Stimulated activated CD8-positive, alpha-beta memory T cell treated with anti-CD3 and anti-CD28 coated beads, Interleukin-4, amount 100 ng/mL, for 4 hours (primary cell): ENCODE measurements around the gene TPRG1.

Experiments
- DNase-seq, 2 donors: peaks; one replicate each; pipeline ENCODE4 v3.0.0-alpha.2; 2020; ENCODE audit warnings: low read depth in 2 of 2, low spot score in 1 of 2

Gene TPRG1

DNA sequence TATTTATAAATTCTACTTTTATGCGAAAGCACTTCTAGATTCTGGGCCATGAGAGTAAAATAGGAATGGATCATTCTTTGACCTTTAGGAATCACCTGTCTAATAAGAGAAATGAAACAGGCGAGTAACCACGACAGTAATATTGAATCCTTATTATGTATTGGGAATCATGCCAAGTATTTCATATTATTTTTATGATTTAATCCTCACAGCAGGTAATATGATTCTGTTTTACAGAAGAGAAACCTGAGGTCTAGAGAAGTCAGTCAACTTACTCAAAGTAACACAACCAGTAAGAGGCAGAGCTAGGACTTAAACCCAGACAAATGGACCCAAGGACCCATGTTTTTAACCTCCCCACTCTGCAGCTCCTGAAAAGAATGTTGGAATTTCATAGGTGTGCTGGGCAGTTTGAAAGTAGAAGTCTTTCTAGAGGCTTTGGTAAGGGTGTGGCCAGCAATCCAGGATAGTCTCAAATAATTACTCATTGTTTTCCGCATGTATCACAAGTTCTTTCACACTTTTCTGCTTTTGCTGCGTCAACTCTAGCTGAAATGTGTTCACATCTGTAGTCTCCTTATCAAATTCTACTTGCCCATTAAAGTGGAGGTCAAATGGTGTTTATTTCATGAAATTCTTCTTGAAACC is 181.7 kb downstream of the TPRG1 start:
- no peak for DNase-seq

DNA sequence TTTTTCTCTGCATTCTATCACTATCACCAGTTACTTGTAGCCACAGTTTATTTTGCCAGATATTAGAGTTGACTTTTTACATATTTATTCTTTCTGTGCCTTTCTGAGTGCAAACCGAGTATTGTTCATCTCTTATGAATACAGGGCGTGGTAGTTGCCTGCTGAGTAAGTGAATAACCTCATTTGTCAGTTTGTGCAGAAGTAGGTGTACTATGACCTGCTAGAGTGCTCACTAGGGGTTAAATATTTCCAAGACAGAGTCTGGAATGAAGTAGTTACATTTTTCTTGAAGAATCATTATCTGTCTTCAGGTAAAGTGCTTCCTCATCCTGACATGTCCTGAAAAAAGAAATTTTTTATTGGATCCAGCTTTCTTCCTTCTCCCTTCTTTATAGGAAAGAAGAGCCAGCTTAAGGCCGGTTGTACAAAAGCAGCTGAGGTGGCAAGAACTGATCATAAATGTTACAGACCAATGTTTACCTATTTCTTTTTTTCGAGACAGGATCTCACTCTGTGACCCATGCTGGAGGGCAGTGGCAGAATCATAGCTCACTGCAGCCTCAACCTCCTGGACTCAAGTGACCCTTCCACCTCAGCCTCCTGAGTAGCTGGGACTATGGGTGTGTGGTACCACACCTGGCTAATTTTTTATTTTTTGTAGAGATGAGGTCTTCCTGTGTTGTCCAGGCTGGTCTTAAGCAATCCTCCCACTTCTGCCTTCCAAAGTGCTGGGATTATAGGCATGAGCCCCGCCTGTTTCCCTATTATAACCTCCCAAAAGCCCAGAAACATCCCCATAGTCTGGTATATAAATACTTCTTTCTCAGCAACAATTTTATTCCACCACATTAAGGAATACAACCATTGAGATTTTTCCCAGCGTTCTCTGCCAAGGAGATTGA is 182.5 kb downstream of the TPRG1 start:
- no peak for DNase-seq

DNA sequence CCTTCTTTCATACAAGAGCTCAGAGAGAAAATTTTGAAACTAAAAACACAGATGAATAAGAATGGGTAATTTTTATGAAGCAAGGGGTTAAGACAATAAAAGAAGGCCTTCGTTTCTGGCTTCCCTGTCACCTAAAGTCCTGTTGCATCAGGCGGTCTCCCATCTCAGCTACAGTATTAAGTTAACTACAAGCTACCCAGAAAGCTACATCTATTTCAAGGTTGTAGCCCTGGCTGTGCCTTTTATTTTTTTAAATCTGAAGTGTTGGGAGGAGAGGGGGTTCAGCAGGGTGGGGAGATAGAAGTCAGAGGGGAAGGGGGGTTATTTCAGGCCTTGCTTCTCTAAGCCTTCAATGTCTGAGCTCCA is 183.3 kb downstream of the TPRG1 start:
- no peak for DNase-seq

DNA sequence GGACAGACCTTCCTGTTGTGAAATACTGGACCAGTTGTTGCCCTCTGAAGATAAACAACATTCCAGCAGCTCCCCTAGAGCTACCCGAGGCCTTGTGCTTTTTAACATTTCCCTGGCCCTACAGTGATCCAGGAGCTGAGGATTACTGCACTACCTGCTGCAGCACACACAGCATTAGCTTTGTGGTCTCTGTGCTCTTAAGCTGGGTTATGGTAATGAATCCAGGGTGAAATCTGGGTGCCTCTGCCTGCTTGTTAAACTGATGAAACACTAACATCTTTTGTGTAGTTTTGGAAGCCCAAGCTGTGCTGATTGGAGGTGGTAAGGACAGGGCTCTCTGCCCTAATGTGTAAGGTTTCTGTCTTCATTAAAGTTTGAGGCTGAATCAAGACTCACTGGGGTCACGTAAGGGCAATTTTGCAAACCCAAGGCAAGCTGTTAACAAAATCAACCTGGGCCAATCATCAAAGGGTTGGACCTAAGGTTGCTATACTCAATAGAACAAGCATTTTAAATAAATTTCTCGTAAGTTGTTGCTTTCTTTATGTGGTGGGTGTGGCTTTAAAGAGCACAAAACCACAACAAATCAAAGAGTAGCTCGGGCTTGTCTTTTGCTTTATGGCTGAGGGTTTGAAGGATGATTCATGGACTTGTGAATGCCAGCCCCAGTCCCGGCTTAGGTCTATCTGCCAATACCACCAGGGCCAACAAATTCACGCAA is 183.9 kb downstream of the TPRG1 start:
- peak in 1 of 2 donors; percentile 2 for DNase-seq

DNA sequence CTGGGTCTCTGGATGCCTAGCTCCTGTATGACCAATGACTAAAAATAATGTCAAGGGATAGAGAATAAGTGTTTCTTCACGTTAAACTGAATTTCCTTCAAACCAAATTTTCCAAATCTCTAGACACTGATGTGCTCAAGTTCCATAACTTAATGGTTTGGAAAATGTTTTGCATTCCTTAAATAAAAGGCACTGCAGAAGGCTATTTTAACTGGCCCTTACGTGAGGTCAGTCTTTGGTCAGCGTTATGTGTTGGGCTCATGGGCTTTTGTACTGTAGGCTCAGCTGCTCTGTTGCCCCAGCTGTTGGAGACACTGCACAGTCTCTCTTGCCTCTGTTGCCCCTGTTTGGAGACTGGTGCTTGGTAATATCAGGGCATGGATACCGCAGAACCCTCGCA is 188.5 kb downstream of the TPRG1 start:
- no peak for DNase-seq

DNA sequence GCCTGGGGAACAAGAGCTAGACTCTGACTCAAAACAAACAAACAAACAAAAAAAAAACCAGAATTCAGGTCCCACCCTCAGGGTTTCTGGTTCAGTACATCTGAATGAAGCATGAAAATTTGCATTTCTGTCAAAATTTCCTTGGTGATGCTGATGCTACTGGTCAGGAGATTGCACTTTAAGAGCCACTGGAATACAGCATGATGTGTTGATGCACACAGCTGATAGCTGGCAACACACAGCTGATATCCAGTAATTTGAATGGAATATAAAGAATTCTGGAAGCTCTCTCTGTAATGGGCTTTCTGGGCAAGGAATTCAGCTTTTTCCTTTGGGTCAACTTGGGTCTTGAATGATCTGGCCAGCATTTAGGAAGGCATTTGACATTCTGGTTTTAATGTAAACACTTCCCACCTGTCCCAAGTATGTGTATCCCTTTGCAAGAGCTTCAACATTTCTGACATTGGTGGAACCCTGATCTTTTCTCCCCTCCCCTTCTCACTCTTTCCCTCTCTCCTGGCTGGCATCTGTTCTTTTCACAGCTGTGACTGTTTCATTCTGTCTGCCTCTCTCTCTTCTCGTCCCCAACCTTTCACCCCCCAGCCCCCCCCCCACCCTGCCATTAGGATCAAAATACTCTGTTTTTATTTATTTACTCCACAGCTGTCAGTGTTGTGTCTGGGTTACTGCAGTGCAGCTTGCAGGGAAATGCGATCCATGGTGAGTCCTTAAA is 189.5 kb downstream of the TPRG1 start:
- no peak for DNase-seq

DNA sequence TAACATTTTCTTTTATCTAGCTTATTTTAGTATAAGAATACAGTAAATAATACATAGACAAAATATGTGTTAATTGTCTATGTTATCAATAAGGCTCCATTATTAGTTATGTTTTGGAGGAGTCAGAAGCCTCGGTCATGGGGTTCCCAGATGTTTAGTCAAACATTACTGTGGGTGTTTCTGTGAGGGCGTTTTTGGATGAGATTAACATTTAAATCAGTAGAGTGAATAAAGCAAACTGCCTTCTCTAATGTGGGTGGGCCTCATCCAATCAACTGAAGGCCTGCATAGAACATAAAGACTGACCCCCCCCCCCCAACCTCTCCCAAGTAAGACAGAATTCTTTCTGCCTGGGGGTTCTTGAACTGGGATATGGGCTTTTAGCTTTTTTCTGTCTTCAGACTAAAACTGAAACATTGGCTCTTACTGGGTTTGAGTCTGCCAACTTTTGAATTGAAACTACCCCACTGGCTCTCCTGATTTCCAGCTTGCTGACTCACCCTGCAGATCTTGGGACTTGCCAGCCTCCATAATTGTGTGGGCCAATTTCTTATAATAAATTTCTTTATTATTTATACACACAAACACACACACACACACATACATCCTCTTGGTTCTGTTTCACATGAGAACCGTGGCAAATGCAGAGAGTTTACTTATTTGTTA is 192.0 kb downstream of the TPRG1 start:
- no peak for DNase-seq

DNA sequence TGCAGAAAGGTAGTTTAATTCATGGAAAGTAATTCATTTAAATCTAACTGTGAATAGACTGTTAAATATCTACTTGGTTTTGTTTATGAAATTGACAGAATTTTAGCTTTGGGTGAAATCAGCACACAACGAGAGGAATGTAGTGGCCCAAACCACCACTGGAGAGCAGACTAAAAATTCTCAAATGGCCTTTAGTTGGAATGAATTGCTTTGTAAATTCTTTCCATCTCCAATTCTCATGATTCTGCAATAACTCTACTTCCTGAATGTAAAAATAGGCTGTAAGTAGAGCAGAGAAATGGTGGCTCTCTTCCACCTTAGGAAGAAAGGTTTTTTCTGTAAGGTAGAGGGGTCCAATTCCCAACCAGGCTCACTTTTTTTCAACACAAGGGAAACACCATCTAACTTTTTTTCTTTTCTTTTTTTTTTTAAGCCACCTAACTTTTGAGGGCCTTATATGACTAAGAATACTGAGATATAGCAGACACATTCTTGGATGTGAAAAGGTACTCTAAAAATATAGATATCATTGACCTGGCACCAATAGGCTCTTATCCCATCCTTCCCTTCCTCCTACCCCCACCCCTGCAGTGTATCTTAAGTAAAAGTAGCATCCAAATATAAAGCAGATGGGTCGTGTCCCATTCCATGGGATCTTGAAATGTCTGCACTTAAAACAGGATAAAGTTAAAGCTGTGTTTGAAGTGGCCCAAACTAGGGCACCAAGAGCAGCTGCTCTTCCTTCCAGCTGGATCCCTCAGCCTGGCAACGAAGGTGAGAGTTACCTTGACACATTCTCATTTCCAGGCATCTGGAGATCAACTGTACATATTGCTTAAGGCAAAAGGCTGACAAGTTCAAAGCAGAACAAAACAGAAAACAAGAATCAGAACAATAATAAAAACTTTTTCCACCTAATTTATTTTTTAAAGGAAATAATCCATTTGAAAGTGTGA is 194.1 kb downstream of the TPRG1 start:
- no peak for DNase-seq

DNA sequence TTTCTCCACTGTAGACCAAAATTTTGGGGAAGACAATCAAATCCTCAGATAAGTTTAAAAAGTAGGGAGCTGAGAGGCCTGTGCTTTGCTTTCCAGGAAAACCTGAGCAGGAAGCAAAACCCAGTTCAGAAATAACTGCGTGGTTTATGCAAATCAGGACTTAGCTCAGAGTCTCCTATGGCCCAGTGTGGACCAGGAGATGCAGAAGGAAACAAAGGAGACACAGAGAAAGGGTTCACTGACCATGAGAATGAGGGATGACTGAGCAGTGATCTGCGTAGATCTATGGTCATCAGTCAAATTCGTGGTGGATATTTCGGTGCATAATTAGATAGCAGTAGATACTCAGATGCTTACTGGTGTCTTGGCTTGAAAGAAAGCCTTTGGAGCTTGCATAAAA is 196.6 kb downstream of the TPRG1 start:
- DNase-seq = no peak

DNA sequence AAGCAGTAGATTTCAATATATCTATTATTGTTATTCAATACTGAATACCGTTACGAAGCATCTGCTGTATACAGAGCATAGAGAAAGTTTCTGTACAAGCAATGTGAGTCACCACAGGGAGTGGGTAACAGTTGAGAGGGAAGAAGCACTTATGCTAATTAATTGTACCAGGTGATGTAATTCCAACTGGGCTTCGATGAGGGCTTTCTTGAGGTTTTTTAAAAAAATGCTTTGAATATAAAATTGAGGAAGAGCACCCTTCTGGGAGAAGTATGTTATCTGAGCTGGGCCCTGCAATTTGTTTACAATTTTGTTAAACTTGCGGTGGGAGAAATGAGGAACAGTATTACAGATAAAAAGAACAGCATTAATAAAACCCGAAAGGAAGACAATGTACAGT is 197.9 kb downstream of the TPRG1 start:
- no peak for DNase-seq

DNA sequence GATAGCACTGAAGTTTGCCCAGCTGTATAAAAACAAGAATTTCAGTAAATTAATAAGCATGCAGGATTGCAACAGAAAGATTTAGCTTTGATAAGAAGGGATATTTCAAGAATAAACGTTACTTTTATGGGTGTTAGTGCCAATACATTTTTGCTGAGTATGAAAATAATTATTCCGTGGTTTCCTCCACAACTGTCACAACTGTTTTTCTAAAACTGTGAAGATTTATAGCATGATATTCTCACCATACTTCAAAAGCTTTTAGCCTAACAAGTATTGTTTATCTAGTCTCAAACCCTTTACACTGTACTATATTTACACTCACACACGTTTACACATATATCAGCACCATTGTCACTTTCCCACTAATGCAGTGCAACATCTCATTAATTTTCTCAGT is 200.5 kb downstream of the TPRG1 start:
- no peak for DNase-seq
